Measurements from ENCODE around the gene PBRM1.

GRCh38 chr3:52636673-52637072, 49.0 kb downstream of the PBRM1 start:
- no peak for TF ChIP-seq EZH2 (IDR thresholded peaks at IDR 0.05; ENCODE audit: low read length, missing control alignments)
- TF ChIP-seq, protein P1, sequence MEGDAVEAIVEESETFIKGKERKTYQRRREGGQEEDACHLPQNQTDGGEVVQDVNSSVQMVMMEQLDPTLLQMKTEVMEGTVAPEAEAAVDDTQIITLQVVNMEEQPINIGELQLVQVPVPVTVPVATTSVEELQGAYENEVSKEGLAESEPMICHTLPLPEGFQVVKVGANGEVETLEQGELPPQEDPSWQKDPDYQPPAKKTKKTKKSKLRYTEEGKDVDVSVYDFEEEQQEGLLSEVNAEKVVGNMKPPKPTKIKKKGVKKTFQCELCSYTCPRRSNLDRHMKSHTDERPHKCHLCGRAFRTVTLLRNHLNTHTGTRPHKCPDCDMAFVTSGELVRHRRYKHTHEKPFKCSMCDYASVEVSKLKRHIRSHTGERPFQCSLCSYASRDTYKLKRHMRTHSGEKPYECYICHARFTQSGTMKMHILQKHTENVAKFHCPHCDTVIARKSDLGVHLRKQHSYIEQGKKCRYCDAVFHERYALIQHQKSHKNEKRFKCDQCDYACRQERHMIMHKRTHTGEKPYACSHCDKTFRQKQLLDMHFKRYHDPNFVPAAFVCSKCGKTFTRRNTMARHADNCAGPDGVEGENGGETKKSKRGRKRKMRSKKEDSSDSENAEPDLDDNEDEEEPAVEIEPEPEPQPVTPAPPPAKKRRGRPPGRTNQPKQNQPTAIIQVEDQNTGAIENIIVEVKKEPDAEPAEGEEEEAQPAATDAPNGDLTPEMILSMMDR (conservative IDR thresholded peaks at IDR 0.05 in 1 of 2, IDR thresholded peaks at IDR 0.05 in 1 of 2; ENCODE audit: low read depth in 1 of 2, low read length in 2 of 2), result no peak

All from fibroblast of lung (primary cell).